GM19395 (cell line): ENCODE results near the gene FOXJ1.

Source experiments
- ATAC-seq: cut with Tn5 transposase; IDR thresholded peaks from one replicate; pipeline ENCODE4 v1.9.1; 2021; ENCODE audit warnings: mild to moderate bottlenecking, moderate library complexity; ENCODE audit not compliant: unreplicated experiment

Gene FOXJ1

DNA sequence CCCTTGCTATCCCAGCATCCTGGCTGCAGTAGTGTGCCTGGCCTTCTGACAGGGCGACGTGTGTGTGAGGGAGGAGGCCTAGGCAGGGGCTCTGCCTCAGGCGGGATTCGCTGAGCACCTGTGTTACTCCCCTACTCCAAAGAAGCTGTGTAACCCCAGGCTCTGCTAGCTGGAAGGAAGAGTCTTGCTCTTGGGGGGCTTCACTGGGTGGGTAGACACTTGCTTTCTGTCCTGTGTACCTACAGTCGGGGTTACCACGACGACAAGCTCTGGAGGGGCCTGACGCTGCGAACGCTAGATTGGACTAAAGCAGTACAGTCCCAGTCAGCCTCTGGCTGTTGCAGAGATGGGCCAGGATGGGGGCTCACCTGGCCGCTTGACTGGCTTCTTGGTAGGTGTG lies 47.0 kb downstream of the FOXJ1 start:
- ATAC-seq: no peak

DNA sequence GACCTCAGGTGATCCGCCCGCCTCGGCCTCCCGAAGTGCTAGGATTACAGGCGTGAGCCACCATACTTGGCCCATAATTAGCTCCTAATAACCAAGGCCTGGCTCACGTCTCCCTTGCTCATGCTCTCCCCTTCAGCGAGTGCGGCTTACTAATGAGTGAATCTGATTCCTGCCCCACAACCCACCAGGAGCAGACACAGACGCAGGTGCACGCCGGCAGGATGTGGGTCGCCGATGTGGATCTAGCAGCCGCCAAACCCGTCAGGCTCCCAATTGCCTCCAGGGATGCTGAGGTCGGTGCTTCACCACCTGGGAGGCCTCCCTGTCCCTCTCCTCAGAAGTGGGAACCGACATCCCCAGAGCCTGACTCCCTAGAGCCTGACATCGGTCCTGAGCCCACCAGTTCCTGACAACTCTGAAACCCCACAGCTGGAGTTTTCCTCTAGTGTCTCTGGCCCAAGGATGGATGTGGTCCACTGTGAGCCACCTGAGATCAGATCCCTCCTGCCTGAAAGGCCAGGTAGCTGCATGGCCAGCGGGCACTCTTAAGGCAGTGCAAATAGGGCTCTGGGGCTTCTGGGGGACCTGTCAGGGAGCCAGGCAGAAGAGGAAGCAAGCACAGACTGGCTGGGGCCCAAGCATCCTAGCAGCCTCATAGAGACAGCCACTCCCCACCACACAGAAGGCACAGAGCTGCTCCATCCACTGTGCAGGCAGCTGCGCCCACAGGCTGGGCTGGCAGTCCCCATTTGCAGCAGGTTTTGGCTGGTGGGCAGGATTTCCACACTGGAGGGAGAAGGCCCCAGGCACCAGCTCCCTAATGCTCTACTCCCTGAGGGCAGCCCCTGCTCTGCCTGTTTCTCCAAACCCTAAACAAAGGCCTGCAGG lies 48.3 kb downstream of the FOXJ1 start:
- ATAC-seq: no peak

DNA sequence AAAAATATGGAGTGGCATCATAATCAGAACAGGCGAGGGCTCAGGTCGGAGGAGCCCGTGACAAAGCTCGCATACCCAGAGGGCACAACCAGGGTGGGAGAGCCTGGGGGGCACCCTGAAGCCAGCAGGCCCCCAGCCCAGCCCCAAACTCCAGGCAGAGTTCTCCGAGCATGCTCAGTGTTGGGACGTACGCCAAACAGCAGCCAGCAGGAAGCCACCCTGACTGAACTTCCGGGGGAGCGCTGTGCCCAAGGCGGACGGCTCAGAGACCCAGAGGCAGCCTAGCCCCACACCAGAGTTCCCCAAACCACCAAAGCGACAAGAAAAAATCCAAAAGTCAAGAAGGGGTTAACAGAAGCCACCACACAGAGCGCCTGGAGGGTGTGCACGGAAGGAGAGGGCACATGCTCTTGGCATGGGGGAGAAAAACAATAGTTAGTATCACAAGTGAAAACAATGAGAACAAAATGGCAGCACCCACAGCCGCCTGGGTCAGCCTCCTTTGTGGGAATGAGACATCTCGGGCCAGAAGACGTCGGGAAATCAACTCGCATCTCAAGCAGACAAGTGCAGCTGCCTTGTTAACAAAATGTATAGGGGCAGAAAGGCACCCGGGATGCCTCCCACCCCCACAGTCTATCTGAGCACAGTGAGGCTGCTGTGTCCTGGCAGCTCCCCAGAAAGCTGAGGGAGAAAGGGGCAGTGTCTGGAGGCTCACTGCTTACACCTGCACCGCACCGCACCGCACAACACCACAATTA lies 49.3 kb downstream of the FOXJ1 start:
- no peak for ATAC-seq

DNA sequence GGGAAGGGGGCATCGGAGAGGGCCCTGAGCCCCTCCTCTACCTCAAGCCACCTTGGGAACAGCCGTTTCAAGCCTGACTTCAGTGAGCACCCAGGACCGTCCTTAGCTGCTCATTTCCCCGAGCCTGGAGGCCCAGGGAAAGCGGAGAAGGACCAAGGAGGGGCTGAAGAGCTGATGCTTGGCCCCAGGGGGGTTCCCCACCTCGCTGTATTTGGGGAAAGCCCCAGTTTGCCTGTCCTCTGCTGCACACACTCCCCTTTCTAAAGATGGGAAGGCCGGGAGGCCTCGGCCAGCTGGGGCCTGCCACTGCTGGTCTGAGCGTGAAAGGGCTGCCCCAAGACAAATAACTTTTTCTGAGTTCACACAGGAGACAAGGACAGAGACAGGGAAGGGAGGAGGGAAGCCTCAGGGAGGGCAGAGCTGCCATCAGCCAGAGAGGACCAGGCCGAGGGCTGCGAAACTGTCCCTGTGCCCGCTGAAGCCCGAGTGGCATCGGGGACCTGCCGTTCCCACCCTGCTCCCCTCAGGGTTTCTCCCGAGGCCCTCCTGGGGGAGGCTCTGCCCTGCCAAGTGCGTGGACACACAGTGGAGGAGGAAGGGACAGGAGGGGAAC lies 50.4 kb downstream of the FOXJ1 start:
- ATAC-seq: no peak

DNA sequence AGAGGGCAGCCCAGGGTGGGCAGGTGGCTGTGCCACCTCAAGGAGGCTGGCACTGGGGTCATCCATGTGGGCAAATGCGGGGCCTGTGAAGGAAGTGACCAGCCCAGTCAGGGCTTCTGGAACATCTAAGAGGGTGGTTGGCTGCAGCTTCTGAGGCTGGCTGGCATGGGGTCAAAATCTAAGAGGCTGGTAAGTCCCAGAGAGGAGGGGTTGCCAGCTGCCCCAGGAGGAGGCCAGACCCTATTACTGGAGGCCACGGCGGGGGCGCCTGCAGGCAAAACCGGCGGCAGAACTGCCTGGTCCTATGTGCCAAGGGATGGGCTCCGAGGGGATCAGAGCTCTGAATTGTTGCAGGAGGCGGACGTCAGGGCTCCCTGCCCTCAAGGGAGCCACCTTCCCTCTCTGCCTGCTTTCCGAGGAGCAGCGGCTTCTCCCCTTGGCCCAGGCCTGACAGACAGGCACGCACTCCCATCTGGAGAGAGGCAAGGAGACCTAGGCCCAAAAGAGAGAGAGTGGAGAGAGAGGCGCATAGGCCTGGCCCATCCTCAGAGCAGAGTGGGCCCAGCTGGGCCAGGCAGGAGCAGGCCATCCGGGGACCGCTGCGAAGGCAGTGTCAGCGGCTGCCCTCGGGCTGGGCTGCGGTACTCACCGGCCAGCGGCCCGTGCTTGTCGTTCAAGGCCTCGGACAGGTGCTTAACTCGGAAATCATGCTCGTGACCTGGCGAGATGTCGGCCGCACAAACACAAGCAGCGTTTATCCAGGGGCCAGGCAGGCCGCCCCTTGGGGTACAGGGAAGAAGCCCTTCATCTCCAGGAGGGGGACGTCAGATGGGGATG lies 51.1 kb downstream of the FOXJ1 start:
- no peak for ATAC-seq

DNA sequence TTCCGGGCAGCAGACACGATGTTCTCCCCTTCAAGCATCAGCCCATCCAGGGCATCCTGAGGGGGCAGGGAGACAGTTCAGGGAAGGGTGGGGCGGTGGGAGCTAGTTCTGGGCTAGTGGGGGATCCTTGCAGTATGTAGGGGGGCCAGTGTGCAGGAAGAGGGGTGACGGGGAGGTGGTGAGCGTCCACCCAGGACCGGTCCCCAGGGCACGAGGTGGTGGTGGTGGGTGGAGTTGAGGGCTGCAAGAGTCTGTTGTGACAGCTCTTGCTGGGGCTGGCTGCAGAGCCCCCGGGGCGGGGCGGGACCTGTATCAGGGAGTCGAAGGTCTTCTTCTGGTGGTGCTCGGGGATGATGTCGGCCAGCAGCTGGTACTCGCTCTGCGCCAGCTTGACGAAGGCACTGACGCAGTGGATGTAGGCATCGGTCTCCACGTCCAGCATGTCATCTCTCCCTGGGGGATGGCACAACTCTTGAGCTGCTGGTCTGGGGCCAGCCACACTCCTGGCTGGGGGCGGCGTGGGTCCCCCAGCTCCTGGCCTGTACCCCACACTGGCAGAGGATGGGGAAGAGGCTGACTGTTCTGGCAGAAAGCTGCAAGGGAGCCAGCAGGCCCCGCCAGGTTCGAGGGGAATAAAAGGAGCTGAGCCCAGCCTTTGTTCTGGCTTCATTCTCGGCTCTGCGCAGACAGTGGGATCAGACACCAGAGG lies 52.0 kb downstream of the FOXJ1 start:
- no peak for ATAC-seq

DNA sequence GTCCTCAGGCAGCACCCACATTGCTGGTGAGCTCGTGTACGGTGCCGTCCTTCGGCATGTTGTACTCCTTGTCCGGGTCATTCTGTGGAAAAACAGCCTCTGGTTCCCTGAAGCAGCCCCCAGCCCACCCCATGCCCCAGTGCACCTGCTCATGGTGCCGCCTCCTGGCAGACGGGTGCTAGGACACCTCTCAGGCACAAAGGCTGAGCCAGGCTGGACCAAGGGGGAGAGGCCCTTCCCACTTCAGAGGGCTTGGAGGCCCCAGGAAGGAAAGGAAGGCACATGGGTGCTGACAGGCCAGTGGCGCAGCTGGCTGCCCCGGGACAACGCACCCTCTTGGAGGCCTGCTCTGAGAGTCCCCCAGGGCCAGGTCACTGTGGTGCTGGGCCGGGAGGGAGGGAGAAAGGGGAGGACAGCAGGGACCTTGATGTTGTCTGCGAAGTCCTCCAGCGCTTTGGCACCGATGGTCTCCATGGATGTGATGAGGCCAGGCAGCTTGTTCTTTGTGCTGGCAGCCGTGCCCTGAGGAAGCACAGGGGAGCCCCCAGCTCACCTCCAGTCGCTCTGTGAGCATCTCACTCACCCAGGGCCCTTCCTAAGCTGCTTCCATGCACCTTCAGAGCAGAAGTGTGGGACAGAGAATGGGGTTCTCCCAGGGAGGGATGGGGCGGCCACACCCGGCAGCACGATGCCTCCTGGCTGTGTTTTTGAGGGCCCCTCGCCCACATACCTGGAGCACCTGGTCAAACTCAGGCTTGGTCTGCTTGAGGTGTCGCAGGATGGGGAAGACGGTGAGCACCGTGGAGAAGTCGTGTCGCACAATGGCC lies 52.8 kb downstream of the FOXJ1 start:
- no peak for ATAC-seq

DNA sequence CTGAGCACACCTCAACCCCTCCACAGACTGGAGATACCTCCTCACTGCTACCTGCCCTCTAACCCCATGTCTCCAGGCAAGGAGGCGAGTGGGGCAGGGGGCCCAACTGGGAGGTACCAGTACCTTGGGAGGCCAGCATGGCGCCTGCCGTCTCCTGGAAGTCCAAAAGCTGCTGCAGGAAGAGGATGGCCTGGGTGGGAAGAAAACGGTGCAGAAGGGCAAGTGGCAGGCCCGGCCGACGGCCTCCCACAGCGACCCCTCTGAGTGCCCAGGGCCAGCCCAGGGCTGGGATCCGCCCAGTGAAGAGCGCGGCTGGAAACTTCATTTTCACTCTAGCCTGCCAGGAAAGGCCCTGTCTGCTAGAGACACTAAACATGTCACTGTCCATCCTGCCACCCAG lies 53.5 kb downstream of the FOXJ1 start:
- no peak for ATAC-seq

DNA sequence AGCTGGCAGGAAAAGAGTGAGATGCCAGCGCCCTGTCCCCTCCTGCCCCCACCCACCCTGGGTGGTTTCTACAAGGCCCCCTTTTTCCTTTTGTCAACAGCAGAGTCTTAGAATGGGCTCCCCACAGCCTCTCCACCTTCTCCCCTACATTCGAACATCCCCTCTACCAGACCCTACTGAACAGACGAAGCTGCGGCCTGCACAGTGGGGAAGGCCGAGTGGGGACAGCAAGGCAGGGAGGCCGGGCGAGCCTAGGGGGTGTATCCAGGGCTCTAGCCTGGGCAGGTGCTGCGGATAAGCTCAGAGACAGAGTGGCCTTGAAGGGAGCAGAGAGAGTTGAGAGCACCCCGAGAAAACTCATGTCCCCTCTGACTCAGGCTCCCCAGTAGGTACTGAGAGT lies 54.7 kb downstream of the FOXJ1 start:
- ATAC-seq: no peak
